Measurements from ENCODE around the gene RPUSD4.

The RPUSD4 gene

DNA sequence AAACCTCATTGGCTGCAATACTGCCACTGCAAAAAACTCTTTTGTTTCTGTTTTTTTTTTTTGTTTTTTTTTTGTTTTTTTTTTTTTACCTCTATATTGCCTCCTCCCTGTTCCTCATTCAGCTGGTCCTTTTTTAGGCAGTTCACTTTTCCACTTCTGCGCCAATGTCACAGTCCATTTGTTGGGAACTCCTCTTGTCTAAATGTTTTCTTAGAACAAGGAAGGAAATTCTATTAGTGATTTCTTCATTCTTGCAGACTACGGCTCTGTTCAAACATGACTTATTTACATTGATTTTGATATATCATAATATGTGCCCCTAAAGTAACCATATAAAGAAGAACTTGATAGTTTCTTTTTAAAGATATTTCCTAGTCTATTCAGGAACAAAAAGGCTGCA lies 3.0 kb upstream of the RPUSD4 start:
- TF ChIP-seq, protein P1, sequence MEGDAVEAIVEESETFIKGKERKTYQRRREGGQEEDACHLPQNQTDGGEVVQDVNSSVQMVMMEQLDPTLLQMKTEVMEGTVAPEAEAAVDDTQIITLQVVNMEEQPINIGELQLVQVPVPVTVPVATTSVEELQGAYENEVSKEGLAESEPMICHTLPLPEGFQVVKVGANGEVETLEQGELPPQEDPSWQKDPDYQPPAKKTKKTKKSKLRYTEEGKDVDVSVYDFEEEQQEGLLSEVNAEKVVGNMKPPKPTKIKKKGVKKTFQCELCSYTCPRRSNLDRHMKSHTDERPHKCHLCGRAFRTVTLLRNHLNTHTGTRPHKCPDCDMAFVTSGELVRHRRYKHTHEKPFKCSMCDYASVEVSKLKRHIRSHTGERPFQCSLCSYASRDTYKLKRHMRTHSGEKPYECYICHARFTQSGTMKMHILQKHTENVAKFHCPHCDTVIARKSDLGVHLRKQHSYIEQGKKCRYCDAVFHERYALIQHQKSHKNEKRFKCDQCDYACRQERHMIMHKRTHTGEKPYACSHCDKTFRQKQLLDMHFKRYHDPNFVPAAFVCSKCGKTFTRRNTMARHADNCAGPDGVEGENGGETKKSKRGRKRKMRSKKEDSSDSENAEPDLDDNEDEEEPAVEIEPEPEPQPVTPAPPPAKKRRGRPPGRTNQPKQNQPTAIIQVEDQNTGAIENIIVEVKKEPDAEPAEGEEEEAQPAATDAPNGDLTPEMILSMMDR (IDR thresholded peaks at IDR 0.05; ENCODE audit: extremely low read depth, insufficient read depth, missing control alignments), result no peak
- in situ Hi-C loops (cut with MboI; ENCODE audit: low pct_unique_long_range_greater_than_20kb, low sequenced_read_pairs, unreplicated experiment), result no loop called here
- no peak for DNase-seq (ENCODE audit: low spot score)

- TF ChIP-seq, protein P1 (IDR thresholded peaks at IDR 0.05; ENCODE audit: extremely low read depth, insufficient read depth, missing control alignments), result no peak
- no peak for DNase-seq (ENCODE audit: low spot score)
- in situ Hi-C loops (cut with MboI; ENCODE audit: low pct_unique_long_range_greater_than_20kb, low sequenced_read_pairs, unreplicated experiment), result no loop called here
Observed at GRCh38 chr11:126212089-126212660, 725 bp upstream of the RPUSD4 start.

GRCh38 chr11:126210871-126211235 lies 597 bp downstream of the RPUSD4 start:
- in situ Hi-C loops (cut with MboI; ENCODE audit: low pct_unique_long_range_greater_than_20kb, low sequenced_read_pairs, unreplicated experiment), result no loop called here
- TF ChIP-seq, protein P1 (IDR thresholded peaks at IDR 0.05; ENCODE audit: extremely low read depth, insufficient read depth, missing control alignments), result no peak
- DNase-seq (ENCODE audit: low spot score), result no peak

GRCh38 chr11:126207896-126208295 lies 3.6 kb downstream of the RPUSD4 start:
- in situ Hi-C loops (cut with MboI; ENCODE audit: low pct_unique_long_range_greater_than_20kb, low sequenced_read_pairs, unreplicated experiment), result no loop called here
- no peak for DNase-seq (ENCODE audit: low spot score)
- TF ChIP-seq, protein P1 (IDR thresholded peaks at IDR 0.05; ENCODE audit: extremely low read depth, insufficient read depth, missing control alignments), result no peak

GRCh38 chr11:126205359-126205758 lies 6.1 kb downstream of the RPUSD4 start:
- no peak for DNase-seq (ENCODE audit: low spot score)
- in situ Hi-C loops (cut with MboI; ENCODE audit: low pct_unique_long_range_greater_than_20kb, low sequenced_read_pairs, unreplicated experiment), result no loop called here
- TF ChIP-seq, protein P1 (IDR thresholded peaks at IDR 0.05; ENCODE audit: extremely low read depth, insufficient read depth, missing control alignments), result no peak

- DNase-seq (ENCODE audit: low spot score), result no peak
- TF ChIP-seq, protein P1 (IDR thresholded peaks at IDR 0.05; ENCODE audit: extremely low read depth, insufficient read depth, missing control alignments), result no peak
- in situ Hi-C loops (cut with MboI; ENCODE audit: low pct_unique_long_range_greater_than_20kb, low sequenced_read_pairs, unreplicated experiment), result no loop called here
Observed at GRCh38 chr11:126202646-126203359, 8.6 kb downstream of the RPUSD4 start.
